ENCODE data around the gene CHL1.

Gene CHL1

GRCh38 chr3:196311-197148 lies at the start of gene CHL1:
Gene CHL1 (plus strand): TSS chr3:196763. CDS start chr3:319777, 123,014 bp downstream.
- DNase-seq, result no peak

GRCh38 chr3:151614-152189 lies 44.9 kb upstream of the CHL1 start:
- DNase-seq, result no peak

GRCh38 chr3:159974-160373 lies 36.6 kb upstream of the CHL1 start:
- DNase-seq, result no peak

GRCh38 chr3:166071-166470 lies 30.5 kb upstream of the CHL1 start:
- DNase-seq, result no peak

- DNase-seq, result no peak
These were observed 29.8 kb upstream of the CHL1 start for GRCh38 chr3:166799-167198.

GRCh38 chr3:173886-174285 lies 22.7 kb upstream of the CHL1 start:
- no peak for DNase-seq

- no peak for DNase-seq
These were observed 11.6 kb upstream of the CHL1 start for GRCh38 chr3:184976-185375.

GRCh38 chr3:192215-192929 lies 4.2 kb upstream of the CHL1 start:
- no peak for DNase-seq

- no peak for DNase-seq
These were observed 2.6 kb upstream of the CHL1 start for GRCh38 chr3:194001-194400.

- DNase-seq, result no peak
These were observed 2.1 kb upstream of the CHL1 start for GRCh38 chr3:194421-194820.

GRCh38 chr3:195666-196065 lies 897 bp upstream of the CHL1 start:
- no peak for DNase-seq

GRCh38 chr3:197149-197827 lies 725 bp downstream of the CHL1 start:
- no peak for DNase-seq

GRCh38 chr3:197828-198491 lies 1.4 kb downstream of the CHL1 start:
- no peak for DNase-seq

GRCh38 chr3:199835-200234 lies 3.3 kb downstream of the CHL1 start:
- no peak for DNase-seq

GRCh38 chr3:200758-201325 lies 4.3 kb downstream of the CHL1 start:
- DNase-seq, result no peak

GRCh38 chr3:204102-204501 lies 7.5 kb downstream of the CHL1 start:
- DNase-seq, result no peak

- no peak for DNase-seq
These were observed 11.4 kb downstream of the CHL1 start for GRCh38 chr3:207973-208372.

GRCh38 chr3:210669-211068 lies 14.1 kb downstream of the CHL1 start:
- DNase-seq, result no peak

GRCh38 chr3:212432-212831 lies 15.9 kb downstream of the CHL1 start:
- DNase-seq, result no peak

- DNase-seq, result no peak
These were observed 20.7 kb downstream of the CHL1 start for GRCh38 chr3:217099-217813.

GRCh38 chr3:217948-218347 lies 21.4 kb downstream of the CHL1 start:
- no peak for DNase-seq
